ENCODE data around the gene SLC30A2.
"Not testable (repeated sequence)": the region's sequence is repeated elsewhere in the genome, so short reads cannot be mapped to it uniquely, and the experiment has no call there.

The SLC30A2 gene, protein sequence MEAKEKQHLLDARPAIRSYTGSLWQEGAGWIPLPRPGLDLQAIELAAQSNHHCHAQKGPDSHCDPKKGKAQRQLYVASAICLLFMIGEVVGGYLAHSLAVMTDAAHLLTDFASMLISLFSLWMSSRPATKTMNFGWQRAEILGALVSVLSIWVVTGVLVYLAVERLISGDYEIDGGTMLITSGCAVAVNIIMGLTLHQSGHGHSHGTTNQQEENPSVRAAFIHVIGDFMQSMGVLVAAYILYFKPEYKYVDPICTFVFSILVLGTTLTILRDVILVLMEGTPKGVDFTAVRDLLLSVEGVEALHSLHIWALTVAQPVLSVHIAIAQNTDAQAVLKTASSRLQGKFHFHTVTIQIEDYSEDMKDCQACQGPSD

DNA sequence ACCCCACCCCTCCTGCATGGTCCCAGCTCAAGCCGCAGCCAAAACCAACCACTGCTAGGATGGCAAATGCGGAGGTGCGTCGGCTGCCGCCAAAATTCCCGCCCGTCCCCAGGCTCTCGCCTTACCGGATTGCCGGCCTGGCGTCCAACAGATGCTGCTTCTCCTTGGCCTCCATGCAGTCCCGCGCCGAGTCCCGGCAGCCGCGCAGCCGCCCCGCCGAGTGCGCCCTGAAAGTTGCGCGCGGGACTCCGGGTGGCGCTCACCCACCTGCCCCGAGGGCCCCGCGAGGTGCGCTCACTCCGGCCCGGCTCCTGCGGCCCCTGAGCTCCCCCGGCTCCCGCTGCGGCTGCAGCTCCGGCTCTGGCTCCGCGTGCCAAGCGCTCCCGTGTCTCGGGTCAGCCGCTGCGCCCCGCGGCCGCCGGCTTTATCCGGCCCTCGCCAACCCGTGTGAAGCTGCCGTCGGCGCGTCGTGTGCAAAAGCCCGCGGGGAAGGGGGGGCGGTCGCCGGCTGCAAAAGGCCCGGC, at the start of gene SLC30A2:
TSS of gene SLC30A2 (minus strand) at position 397 of the 524 bp plus-strand sequence. CDS start at position 175, 222 bp downstream.
- Histone ChIP-seq H2AFZ (ENCODE audit: low read length) (no peak within 1 kb of the TSS), H4K20me1 (ENCODE audit: insufficient read depth, low read length) (no peaks in the 10 kb centered on the region), H3K4me1 (ENCODE audit: low read length) (no peaks in the 10 kb centered on the region), H3K9ac (ENCODE audit: low read length) (no peak within 1 kb of the TSS), H3K9me3 (replicated peaks; ENCODE audit: insufficient read depth, low read length) (no peaks in the 10 kb centered on the region), H3K27me3 (replicated peaks; ENCODE audit: insufficient read depth, low read length) (peaks cover 87% of the 10 kb centered on the region), H3K9me2 (replicated peaks; ENCODE audit: insufficient read depth, low read length) (no peaks in the 10 kb centered on the region), H3K36me3 (replicated peaks; ENCODE audit: insufficient read depth, low read length) (no peaks in the 10 kb centered on the region), H3K27ac (ENCODE audit: low read length) (no peak within 1 kb of the TSS), H3K79me2 (ENCODE audit: low read length) (no peaks in the 10 kb centered on the region), H3K4me2 (ENCODE audit: low read depth, low read length) (no peak within 1 kb of the TSS), H3K4me3 (ENCODE audit: low read length) (no peak within 1 kb of the TSS), H3F3A (ENCODE audit: insufficient read depth, low read length) (no peaks in the 10 kb centered on the region)
- no peak for DNase-seq
- TF ChIP-seq EZH2 (optimal IDR thresholded peaks at IDR 0.05; ENCODE audit: low read depth, low read length), result no peak
- TF ChIP-seq EZH2phosphoT487 (IDR thresholded peaks at IDR 0.05; ENCODE audit: low read length), result no peak
- TF ChIP-seq, protein P1, sequence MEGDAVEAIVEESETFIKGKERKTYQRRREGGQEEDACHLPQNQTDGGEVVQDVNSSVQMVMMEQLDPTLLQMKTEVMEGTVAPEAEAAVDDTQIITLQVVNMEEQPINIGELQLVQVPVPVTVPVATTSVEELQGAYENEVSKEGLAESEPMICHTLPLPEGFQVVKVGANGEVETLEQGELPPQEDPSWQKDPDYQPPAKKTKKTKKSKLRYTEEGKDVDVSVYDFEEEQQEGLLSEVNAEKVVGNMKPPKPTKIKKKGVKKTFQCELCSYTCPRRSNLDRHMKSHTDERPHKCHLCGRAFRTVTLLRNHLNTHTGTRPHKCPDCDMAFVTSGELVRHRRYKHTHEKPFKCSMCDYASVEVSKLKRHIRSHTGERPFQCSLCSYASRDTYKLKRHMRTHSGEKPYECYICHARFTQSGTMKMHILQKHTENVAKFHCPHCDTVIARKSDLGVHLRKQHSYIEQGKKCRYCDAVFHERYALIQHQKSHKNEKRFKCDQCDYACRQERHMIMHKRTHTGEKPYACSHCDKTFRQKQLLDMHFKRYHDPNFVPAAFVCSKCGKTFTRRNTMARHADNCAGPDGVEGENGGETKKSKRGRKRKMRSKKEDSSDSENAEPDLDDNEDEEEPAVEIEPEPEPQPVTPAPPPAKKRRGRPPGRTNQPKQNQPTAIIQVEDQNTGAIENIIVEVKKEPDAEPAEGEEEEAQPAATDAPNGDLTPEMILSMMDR (IDR thresholded peaks at IDR 0.05; ENCODE audit: low read length), result no peak

DNA sequence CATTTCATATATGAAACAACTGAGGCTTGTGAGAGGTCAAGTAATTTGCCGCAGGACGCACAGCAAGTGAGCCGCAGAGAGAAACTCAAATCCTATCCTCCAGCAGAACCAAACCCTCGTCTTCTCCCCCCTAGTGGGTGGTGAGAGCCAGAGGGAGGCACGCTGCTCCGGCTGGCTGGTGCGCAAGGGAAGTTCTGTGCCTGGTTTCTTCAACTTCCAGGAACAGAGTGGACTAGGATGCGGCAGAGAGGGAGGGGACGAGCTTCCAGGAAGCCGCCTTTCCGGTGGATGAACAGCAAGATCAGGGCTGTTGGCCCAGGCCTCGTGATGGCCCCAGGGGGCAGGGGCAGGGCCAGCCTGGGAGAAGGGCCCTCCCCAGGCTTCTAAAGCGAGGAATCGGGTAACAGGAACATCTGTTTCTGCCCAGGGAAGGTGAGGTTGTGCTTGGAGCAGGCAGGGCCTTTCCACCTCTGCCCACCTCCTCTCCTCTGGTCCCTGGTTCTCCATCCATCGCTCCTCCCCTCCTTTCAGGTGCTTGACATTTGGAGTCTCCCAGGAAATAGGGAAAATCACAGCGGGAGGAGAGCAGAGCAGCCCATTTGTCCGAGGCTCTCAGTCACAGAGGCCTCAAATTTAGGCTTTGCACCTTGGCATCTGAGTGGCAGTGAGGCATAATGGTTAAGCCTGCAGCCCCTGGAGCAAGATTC, 48.9 kb upstream of the SLC30A2 start:
- no peaks in the 10 kb centered on the region for H3K4me1 ChIP-seq (ENCODE audit: low read length)
- DNase-seq, result no peak
- no peak overlapping the region for H3K4me2 ChIP-seq (ENCODE audit: low read depth, low read length)

DNA sequence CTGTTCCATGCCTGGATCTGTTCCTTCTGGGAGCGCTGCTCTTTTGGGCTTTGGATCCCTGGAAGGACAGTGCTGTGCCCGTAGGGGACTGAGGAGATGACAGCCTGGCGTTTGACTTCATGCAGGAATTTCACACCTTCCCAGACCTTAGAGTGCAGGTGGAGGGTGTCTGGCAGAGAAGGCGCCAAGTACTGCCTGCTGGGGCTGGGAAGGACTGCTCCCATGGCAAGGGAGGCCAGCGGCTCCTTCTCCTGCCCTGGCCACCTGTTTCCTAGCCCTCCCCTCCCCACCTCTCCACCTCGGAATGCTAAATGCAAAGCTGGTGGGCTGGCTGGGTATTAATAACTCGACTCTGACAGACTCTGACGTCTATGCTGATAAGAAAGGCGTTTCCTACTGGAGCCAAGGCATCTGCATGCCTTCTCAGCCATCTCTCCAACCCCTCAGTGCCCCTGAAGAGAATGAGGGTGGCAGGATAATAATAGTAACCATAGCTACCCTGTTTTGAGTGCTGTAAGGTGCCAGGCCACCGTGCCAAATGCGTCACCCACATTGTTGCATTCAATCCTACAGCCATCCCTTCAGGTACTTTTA, 48.3 kb upstream of the SLC30A2 start:
- Histone ChIP-seq H3K4me3 (ENCODE audit: low read length) (no peak overlapping the region), H4K20me1 (ENCODE audit: insufficient read depth, low read length) (no peaks in the 10 kb centered on the region), H2AFZ (ENCODE audit: low read length) (no peak overlapping the region), H3K27ac (ENCODE audit: low read length) (no peak overlapping the region), H3K9ac (ENCODE audit: low read length) (no peak overlapping the region), H3K4me2 (ENCODE audit: low read depth, low read length) (no peak overlapping the region), H3K27me3 (replicated peaks; ENCODE audit: insufficient read depth, low read length) (peaks cover 34% of the 10 kb centered on the region), H3K36me3 (replicated peaks; ENCODE audit: insufficient read depth, low read length) (no peaks in the 10 kb centered on the region), H3K4me1 (ENCODE audit: low read length) (no peaks in the 10 kb centered on the region), H3F3A (ENCODE audit: insufficient read depth, low read length) (no peaks in the 10 kb centered on the region), H3K79me2 (ENCODE audit: low read length) (no peaks in the 10 kb centered on the region), H3K9me2 (replicated peaks; ENCODE audit: insufficient read depth, low read length) (no peaks in the 10 kb centered on the region), H3K9me3 (replicated peaks; ENCODE audit: insufficient read depth, low read length) (no peaks in the 10 kb centered on the region)
- no peak for TF ChIP-seq EZH2 (optimal IDR thresholded peaks at IDR 0.05; ENCODE audit: low read depth, low read length)
- TF ChIP-seq, protein P1 (IDR thresholded peaks at IDR 0.05; ENCODE audit: low read length), result no peak
- no peak for TF ChIP-seq EZH2phosphoT487 (IDR thresholded peaks at IDR 0.05; ENCODE audit: low read length)
- DNase-seq, result no peak

More for the DNA sequence above, 48.9 kb upstream of the SLC30A2 start:
- peaks cover 34% of the 10 kb centered on the region for H3K27me3 ChIP-seq (replicated peaks; ENCODE audit: insufficient read depth, low read length)
- no peak overlapping the region for H2AFZ ChIP-seq (ENCODE audit: low read length)
- H3K9me2 ChIP-seq (replicated peaks; ENCODE audit: insufficient read depth, low read length), result no peaks in the 10 kb centered on the region
- no peaks in the 10 kb centered on the region for H4K20me1 ChIP-seq (ENCODE audit: insufficient read depth, low read length)
- no peak overlapping the region for H3K9ac ChIP-seq (ENCODE audit: low read length)
- no peak for TF ChIP-seq EZH2phosphoT487 (IDR thresholded peaks at IDR 0.05; ENCODE audit: low read length)
- no peak overlapping the region for H3K27ac ChIP-seq (ENCODE audit: low read length)
- no peaks in the 10 kb centered on the region for H3F3A ChIP-seq (ENCODE audit: insufficient read depth, low read length)
- no peaks in the 10 kb centered on the region for H3K79me2 ChIP-seq (ENCODE audit: low read length)
- no peaks in the 10 kb centered on the region for H3K36me3 ChIP-seq (replicated peaks; ENCODE audit: insufficient read depth, low read length)
- H3K4me3 ChIP-seq (ENCODE audit: low read length), result no peak overlapping the region
- H3K9me3 ChIP-seq (replicated peaks; ENCODE audit: insufficient read depth, low read length), result no peaks in the 10 kb centered on the region

DNA sequence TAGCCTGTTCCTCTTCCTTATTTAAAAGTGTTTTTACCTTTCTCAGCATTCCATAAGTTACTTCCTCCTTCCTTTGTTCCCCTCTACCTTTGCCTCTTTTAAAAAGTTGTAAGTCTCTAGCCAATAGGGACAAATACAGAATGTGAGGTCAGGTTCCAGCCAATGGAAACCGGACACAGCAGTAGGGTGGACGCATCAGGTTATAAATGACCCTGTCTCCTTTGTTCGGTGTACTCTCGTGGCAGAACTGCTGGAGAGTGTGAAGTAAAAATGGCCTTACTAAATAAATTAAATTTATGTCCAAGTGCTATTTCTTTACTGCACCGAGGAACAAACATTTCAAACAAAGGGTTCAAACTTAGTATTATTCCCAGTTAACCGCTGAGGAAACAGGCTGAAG, 47.7 kb upstream of the SLC30A2 start:
- not testable (repeated sequence) for H3K36me3 ChIP-seq (replicated peaks; ENCODE audit: insufficient read depth, low read length); H3K79me2 ChIP-seq (ENCODE audit: low read length); H4K20me1 ChIP-seq (ENCODE audit: insufficient read depth, low read length); H3K4me2 ChIP-seq (ENCODE audit: low read depth, low read length); H3K9me2 ChIP-seq (replicated peaks; ENCODE audit: insufficient read depth, low read length); H2AFZ ChIP-seq (ENCODE audit: low read length); H3K9me3 ChIP-seq (replicated peaks; ENCODE audit: insufficient read depth, low read length); H3F3A ChIP-seq (ENCODE audit: insufficient read depth, low read length); H3K4me1 ChIP-seq (ENCODE audit: low read length); H3K9ac ChIP-seq (ENCODE audit: low read length); DNase-seq; H3K27ac ChIP-seq (ENCODE audit: low read length); H3K4me3 ChIP-seq (ENCODE audit: low read length)
- peaks cover 34% of the 10 kb centered on the region for H3K27me3 ChIP-seq (replicated peaks; ENCODE audit: insufficient read depth, low read length)

All from MM.1S (cell line).